Adrenal gland (tissue), 12 donors: ENCODE results near the gene LRRC74A. TPM values are rescaled to one million over a fixed set of nuclear protein-coding genes. Genes with fewer than 3 reads are reported as not detected.

ENCODE experiments used
- DNase-seq, 7 donors: peaks; one replicate each; pipeline ENCODE4 v3.0.0-alpha.2; 2019 to 2020
- H3K27ac ChIP-seq, 5 donors: fragments of 200-600 bp; sonication (generic) in 4 of 5; 1 replicate in 3 of 5; 2 replicates in 2 of 5; pipeline versions ENCODE4 v1.5.1 to v1.8.0; 2016 to 2020; ENCODE audit warnings: mild to moderate bottlenecking in 1 of 5
- H3K27me3 ChIP-seq: fragments of 200-600 bp; 2 replicates; pipeline ENCODE4 v1.8.0; 2021
- H3K36me3 ChIP-seq, 2 donors: fragments of 200-600 bp; replicated peaks in 1 of 2; 1 replicate in 1 of 2; 2 replicates in 1 of 2; pipeline versions ENCODE4 v1.5.1 to v1.8.0; 2018 to 2022
- H3K4me1 ChIP-seq, 2 donors: fragments of 200-600 bp; replicated peaks in 1 of 2; 1 replicate in 1 of 2; 2 replicates in 1 of 2; pipeline versions ENCODE4 v1.5.1 to v1.8.0; 2018 to 2021
- H3K4me3 ChIP-seq, 4 donors: fragments of 200-600 bp; sonication (generic) in 3 of 4; one replicate each; pipeline ENCODE4 v1.5.1; 2016 to 2018
- H3K9me3 ChIP-seq, 3 donors: fragments of 200-600 bp; sonication (generic) in 1 of 3; replicated peaks in 1 of 3; 1 replicate in 2 of 3; 2 replicates in 1 of 3; pipeline versions ENCODE4 v1.5.1 to v1.8.0; 2016 to 2021
- POLR2A ChIP-seq, 2 donors: fragments of 450-650 bp; IDR thresholded peaks; one replicate each; pipeline ENCODE4 v1.6.1; 2017; ENCODE audit warnings: antibody characterized with exemption in 2 of 2, mild to moderate bottlenecking in 2 of 2, moderate library complexity in 1 of 2
- WGBS, 4 donors: extraction: QIAGEN DNeasy Blood & Tissue Kit in 2 of 4; methylation state at CpG; one replicate each; pipeline versions ENCODE4 v1.1.5 to v1.1.7; 2013 to 2017; 5-methylcytosine and 5-hydroxymethylcytosine counted together
- intact Hi-C, 2 donors: fragments of 100-400 bp; cut with DNase I; formaldehyde crosslinking; loops; one replicate each; pipeline versions ENCODE4 v1.14.1 to v1.15.0; 2022 to 2023
- polyA plus RNA-seq, 3 donors: library from polyadenylated mRNA; stranded (reverse); fragments of 200-250 nt in 2 of 3; fragments of 350-450 nt in 1 of 3; fragmentation: Illumina TruSeq in 1 of 3; extraction: RNeasy Lipid Tissue Mini Kit (QIAGEN cat#74804) in 1 of 3; gene quantifications; one replicate each; pipeline ENCODE4 v1.2.3, GENCODE V29; 2013 to 2014
- total RNA-seq, 9 donors: library from RNA; depleted of rRNA in 4 of 9; stranded (reverse); fragments of >200 nt in 4 of 9; fragments of 120-200 nt in 1 of 9; fragmentation: NEBNext Ultra II Directional in 1 of 9; extraction: Animal tissue kit (Norgen Biotek cat#: 25700) in 1 of 9; gene quantifications; one replicate each; pipeline versions ENCODE4 v1.1.0 to v1.2.4, GENCODE V29; 2013 to 2023
- TF ChIP-seq, protein P1 (sequence below), 6 experiments: fragments of 450-650 bp in 4 of 6; fragments of 200-600 bp in 2 of 6; sonication (generic) in 1 of 6; IDR thresholded peaks; 1 replicate in 5 of 6; 2 replicates in 1 of 6; pipeline versions ENCODE4 v1.5.1 to v1.8.0; 2016 to 2021; ENCODE audit warnings: antibody characterized with exemption in 6 of 6, mild to moderate bottlenecking in 2 of 6, moderate library complexity in 1 of 6
- donor health status: healthy with polysubstance abuse.
- donor health status: Bipolar disorder and iron deficiency.
- donor health status: DM: yes; HTN: yes; CAD: no.
- donor health status: DM: no; HTN: no; CAD: no.
- donor health status: DM: no; HTN: no; CAD: no.
- donor health status: DM: yes; HTN: yes; CAD: no.

Gene LRRC74A
- total and polyA plus RNA-seq, 12 donors, result not detected

DNA sequence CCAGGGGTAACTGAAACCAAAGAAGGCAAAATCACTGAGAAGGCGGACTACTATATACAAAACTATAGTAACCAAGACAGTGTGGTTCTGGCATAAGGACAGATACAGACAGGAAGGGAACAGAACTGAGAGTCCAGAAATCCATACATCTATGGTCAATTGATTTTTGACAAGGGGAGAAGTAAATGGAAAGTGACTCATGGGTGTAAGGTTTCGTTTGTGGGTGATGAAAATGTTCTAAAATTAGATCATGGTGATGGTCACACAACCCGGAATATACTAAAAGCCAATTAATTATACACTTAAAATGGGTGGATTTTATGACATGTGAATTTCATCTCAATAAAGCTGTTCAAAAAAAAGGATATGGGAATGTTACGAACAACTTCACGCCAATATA is 32.3 kb upstream of the LRRC74A start:
- Histone ChIP-seq H3K27ac (no peak overlapping the region), H3K4me3 (no peak overlapping the region), H3K36me3 (peaks cover 0 to 50% of the 10 kb centered on the region in 2 donors), H3K4me1 (no peaks in the 10 kb centered on the region), H3K9me3 (no peaks in the 10 kb centered on the region), H3K27me3 (no peaks in the 10 kb centered on the region)
- intact Hi-C loops, result no loop called here
- TF ChIP-seq POLR2A (IDR thresholded peaks at IDR 0.05), result no peak
- TF ChIP-seq, protein P1, sequence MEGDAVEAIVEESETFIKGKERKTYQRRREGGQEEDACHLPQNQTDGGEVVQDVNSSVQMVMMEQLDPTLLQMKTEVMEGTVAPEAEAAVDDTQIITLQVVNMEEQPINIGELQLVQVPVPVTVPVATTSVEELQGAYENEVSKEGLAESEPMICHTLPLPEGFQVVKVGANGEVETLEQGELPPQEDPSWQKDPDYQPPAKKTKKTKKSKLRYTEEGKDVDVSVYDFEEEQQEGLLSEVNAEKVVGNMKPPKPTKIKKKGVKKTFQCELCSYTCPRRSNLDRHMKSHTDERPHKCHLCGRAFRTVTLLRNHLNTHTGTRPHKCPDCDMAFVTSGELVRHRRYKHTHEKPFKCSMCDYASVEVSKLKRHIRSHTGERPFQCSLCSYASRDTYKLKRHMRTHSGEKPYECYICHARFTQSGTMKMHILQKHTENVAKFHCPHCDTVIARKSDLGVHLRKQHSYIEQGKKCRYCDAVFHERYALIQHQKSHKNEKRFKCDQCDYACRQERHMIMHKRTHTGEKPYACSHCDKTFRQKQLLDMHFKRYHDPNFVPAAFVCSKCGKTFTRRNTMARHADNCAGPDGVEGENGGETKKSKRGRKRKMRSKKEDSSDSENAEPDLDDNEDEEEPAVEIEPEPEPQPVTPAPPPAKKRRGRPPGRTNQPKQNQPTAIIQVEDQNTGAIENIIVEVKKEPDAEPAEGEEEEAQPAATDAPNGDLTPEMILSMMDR (IDR thresholded peaks at IDR 0.05), result no peak
- DNase-seq, result no peak
- 85 to 88% (median 86%) methylated on average over 5 of the region's 5 CpGs for WGBS, 4 donors

DNA sequence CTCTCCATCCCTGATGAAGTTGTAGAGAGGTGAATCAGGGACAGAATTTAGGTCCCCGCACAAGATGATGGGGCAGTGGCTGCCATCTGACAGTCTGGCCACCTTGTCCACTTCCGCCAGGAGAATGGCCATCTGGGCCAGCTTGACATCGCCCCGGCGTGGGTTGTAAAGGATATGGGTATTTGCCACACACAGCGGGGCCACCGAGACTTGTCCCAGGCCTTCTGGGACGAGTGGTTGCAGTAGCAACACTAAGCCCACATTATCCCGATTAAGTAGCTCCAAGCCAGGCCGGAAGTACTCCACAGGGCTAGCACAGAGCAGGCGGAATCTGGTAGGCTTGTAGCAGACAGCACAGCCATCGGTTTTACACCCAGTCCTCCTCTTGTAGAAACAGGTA is 19.8 kb upstream of the LRRC74A start:
- Histone ChIP-seq H3K36me3 (peaks cover 0 to 70% of the 10 kb centered on the region in 2 donors), H3K4me3 (no peak overlapping the region), H3K9me3 (no peaks in the 10 kb centered on the region), H3K27me3 (no peaks in the 10 kb centered on the region), H3K27ac (no peak overlapping the region), H3K4me1 (peaks cover 6 to 13% of the 10 kb centered on the region in 2 donors)
- TF ChIP-seq POLR2A (IDR thresholded peaks at IDR 0.05), result no peak
- TF ChIP-seq, protein P1 (IDR thresholded peaks at IDR 0.05), result no peak
- WGBS, 4 donors, result 92 to 94% (median 93%) methylated on average over 6 to 12 of the region's 12 CpGs
- DNase-seq, result no peak
- intact Hi-C loops, result no loop called here

DNA sequence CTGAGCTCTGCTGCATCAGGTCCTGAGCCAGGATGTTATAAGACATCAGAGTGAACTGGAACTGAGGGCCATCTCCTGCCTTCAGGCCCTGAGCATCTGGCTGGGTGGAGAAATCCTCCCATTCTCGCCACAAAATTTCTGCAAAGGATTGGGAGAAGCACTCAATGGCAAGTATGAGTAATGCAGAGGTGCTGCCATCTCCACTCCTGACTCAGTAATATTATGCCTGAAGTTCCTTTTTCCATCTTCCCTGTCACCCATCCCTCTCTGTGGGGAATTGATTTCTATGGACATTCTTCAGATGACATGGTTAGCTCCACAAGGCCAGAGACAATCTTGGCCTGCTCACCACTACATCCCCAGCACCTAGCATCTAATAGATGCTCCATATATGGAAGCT is 18.2 kb upstream of the LRRC74A start:
- H3K4me3 ChIP-seq, result no peak overlapping the region
- peaks cover 0 to 56% of the 10 kb centered on the region in 2 donors for H3K36me3 ChIP-seq
- H3K9me3 ChIP-seq, result no peaks in the 10 kb centered on the region
- DNase-seq, result no peak
- intact Hi-C loops, result no loop called here
- H3K27ac ChIP-seq, result no peak overlapping the region
- 73 to 96% (median 85%) methylated on average over 1 of the region's 1 CpG for whole genome bisulfite sequencing, 4 donors
- no peaks in the 10 kb centered on the region for H3K27me3 ChIP-seq
- TF ChIP-seq, protein P1 (IDR thresholded peaks at IDR 0.05), result no peak
- peaks cover 6 to 21% of the 10 kb centered on the region in 2 donors for H3K4me1 ChIP-seq

GRCh38 chr14:76808990-76809389 is 17.2 kb upstream of the LRRC74A start:
- Histone ChIP-seq H3K9me3 (no peaks in the 10 kb centered on the region), H3K27ac (no peak overlapping the region), H3K4me1 (peaks cover 6 to 24% of the 10 kb centered on the region in 2 donors), H3K36me3 (peaks cover 0 to 46% of the 10 kb centered on the region in 2 donors), H3K27me3 (no peaks in the 10 kb centered on the region), H3K4me3 (no peak overlapping the region)
- DNase-seq, result no peak
- TF ChIP-seq, protein P1 (IDR thresholded peaks at IDR 0.05), result no peak
- TF ChIP-seq POLR2A (IDR thresholded peaks at IDR 0.05), result no peak
- intact Hi-C loops, result no loop called here
- 89 to 100% (median 97%) methylated on average over 2 to 4 of the region's 4 CpGs for WGBS, 4 donors
